HUES6 (cell line): ENCODE measurements around the gene SKIC8.

Experiments
- H3K27ac ChIP-seq: 2 replicates; pipeline ENCODE4 v1.7.0; 2013; ENCODE audit warnings: low read depth, mild to moderate bottlenecking, low read length, inconsistent platforms
- H3K27me3 ChIP-seq: 2 replicates; pipeline ENCODE4 v1.6.1; 2013; ENCODE audit warnings: low read length; ENCODE audit not compliant: control insufficient read depth, insufficient read depth
- H3K36me3 ChIP-seq: 2 replicates; pipeline ENCODE4 v1.6.1; 2013; ENCODE audit warnings: low read length; ENCODE audit not compliant: control insufficient read depth, insufficient read depth
- H3K4me1 ChIP-seq: 2 replicates; pipeline ENCODE4 v1.6.1; 2013; ENCODE audit warnings: low read length; ENCODE audit not compliant: control insufficient read depth, insufficient read depth
- H3K4me3 ChIP-seq: 2 replicates; pipeline ENCODE4 v1.5.1; 2013; ENCODE audit warnings: low read depth, low read length
- H3K9ac ChIP-seq: one replicate; pipeline ENCODE4 v1.6.1; 2013; ENCODE audit warnings: mild to moderate bottlenecking, low read length
- H3K9me3 ChIP-seq: 2 replicates; pipeline ENCODE4 v1.6.1; 2013; ENCODE audit warnings: low read depth, low read length; ENCODE audit not compliant: control insufficient read depth, insufficient read depth

SKIC8 gene

DNA sequence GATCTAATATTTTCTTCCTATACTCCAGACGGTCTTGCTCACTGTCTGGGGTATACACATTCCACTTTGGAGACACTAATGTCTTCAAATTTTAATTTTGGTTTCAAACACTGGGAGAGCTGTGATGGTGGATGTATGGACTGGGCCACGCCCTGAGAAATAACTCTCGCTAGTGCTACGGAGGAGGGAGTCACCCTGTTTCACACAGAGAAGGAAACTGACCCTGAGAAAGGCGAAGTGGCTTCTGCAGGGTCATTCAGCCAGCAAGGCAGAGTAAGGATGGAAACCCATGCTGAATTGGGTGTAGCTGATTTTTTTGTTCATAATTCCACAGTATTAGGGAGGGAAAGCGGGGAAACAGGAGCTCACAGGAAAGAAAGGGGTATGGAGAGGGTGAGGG is 8.6 kb upstream of the SKIC8 start:
- no peak overlapping the region for H3K27ac ChIP-seq
- H3K9ac ChIP-seq = peak overlapping the region; percentile 41

DNA sequence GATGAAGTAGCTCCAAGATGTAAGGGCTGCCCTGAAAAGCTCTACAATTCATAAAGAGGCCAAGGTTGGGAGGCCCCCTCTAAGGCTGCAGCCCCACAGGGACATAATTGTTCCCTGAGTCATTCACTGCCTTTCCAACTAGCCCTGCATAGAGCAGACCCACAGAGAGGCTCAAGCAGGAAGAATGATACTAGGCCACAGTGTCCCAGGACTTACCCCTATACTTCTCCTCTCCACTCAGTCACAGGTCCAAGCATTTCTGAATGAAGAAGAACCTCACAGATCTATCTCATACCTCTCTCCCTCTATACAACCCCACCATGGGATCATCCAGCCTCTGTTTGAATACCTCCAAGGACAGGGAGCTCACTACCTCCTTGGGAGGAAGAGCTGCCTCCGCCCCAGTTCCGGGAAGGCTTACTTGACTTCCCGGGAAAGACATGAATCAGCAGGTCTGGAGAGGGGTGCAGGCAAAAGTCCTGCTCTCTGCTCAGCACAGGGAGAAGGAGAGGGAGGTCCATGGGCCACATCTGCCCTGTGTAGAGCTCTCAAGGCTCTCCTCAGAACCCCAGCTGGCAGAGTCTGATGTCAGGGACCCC is 6.9 kb upstream of the SKIC8 start:
- peaks cover 14% of the 10 kb centered on the region for H3K4me1 ChIP-seq
- H3K27me3 ChIP-seq = no peaks in the 10 kb centered on the region
- no peaks in the 10 kb centered on the region for H3K9me3 ChIP-seq
- H3K4me3 ChIP-seq = no peak overlapping the region
- no peaks in the 10 kb centered on the region for H3K36me3 ChIP-seq
- H3K27ac ChIP-seq = no peak overlapping the region
- H3K9ac ChIP-seq = no peak overlapping the region

More for the DNA sequence above, 8.6 kb upstream of the SKIC8 start:
- Histone ChIP-seq H3K9me3 (no peaks in the 10 kb centered on the region), H3K4me1 (peaks cover 23% of the 10 kb centered on the region), H3K36me3 (no peaks in the 10 kb centered on the region), H3K27me3 (no peaks in the 10 kb centered on the region), H3K4me3 (no peak overlapping the region)

DNA sequence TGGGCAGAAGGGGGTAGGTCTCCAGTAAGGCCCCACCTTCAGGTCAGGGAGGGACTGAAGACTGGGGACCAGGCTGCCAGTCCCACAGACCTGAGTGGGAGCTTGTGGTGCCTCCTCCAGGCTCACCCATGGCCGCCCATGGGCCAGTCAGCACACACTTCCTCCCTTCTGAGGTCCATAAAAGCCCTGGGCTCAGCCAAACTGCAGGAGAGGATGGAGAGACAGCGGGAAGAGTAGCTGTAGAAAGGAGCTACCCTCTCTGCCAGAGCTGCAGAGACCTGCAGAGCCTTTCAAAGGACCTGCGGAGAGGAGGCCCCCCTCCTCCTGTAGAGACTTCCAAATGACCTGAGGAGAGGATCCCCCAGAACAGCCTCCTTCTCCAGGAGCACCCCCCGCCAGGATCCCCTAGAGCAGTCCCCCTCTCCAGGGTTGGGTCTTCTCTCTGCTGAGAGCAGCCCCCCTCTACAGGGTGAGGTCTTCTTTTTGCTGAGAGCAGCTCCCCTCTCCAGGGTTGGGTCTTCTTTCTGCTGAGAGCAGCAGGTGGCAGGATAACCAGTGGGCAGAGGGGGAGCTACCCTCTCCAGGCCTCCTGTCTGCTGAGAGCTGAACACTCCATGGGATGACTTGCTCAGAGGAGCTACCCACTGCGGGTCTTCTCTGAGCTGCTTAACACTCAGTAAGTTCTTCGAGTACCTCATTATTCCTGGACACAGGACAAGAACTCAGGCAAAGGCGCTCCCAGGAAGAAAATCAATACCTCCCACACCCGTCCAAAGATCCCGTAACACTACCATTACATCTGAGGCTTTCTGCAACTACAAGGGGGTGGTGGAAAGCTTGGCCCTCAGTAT is 5.0 kb upstream of the SKIC8 start:
- Histone ChIP-seq H3K4me3 (peak overlapping the region; percentile 38; the same call in 1 of the 2 replicates), H3K36me3 (no peaks in the 10 kb centered on the region), H3K9me3 (no peaks in the 10 kb centered on the region), H3K9ac (peak overlapping the region; percentile 32), H3K27ac (no peak overlapping the region), H3K27me3 (no peaks in the 10 kb centered on the region), H3K4me1 (peaks cover 14% of the 10 kb centered on the region)

GRCh38 chr15:78302579-78303312 is 3.3 kb upstream of the SKIC8 start:
- Histone ChIP-seq H3K4me1 (peaks cover 14% of the 10 kb centered on the region), H3K36me3 (no peaks in the 10 kb centered on the region), H3K4me3 (no peak overlapping the region), H3K27me3 (no peaks in the 10 kb centered on the region), H3K27ac (no peak overlapping the region), H3K9me3 (no peaks in the 10 kb centered on the region), H3K9ac (no peak overlapping the region)

DNA sequence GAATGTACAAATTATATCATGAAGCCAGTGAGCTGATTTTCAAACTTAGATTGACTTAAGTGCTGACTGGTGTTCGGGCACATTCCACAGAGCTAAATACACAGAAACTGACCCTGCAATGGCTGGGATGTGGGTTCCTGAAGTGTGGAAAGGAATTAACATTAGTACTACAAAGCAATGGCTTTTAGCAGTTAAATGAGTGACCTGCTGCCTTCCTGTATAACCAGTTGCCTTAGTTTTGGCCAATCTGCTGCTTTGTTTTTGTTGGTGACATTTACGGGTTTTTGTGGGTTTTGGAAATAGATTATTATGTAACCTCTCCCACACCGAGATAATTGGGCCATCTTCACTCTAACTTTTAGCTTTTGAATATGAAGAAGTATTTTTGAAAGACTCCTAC is 2.4 kb upstream of the SKIC8 start:
- Histone ChIP-seq H3K27me3 (no peaks in the 10 kb centered on the region), H3K4me3 (no peak overlapping the region), H3K9me3 (no peaks in the 10 kb centered on the region), H3K27ac (no peak overlapping the region), H3K9ac (no peak overlapping the region), H3K4me1 (peaks cover 14% of the 10 kb centered on the region), H3K36me3 (no peaks in the 10 kb centered on the region)

DNA sequence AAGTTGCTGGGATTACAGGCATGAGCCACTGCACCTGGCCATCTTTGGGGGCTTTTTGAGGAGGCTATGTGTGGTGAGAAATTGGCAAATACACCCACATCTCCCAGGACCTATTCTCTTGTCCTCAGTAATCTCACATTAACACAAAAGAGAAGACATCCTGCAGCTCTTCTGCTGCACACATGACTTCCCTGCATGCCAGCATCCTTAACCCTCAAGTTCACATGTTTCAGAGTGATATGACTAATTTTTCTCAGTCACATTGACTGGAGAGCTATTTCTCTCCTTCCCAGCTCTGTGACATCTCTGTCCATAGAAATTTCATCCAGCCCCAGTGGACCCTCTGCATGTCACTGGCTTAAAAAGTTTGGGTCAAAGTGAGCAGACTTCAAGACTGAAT is 1.9 kb upstream of the SKIC8 start:
- Histone ChIP-seq H3K27me3 (no peaks in the 10 kb centered on the region), H3K9ac (no peak overlapping the region), H3K4me1 (peaks cover 14% of the 10 kb centered on the region), H3K36me3 (no peaks in the 10 kb centered on the region), H3K4me3 (no peak overlapping the region), H3K9me3 (no peaks in the 10 kb centered on the region), H3K27ac (no peak overlapping the region)

DNA sequence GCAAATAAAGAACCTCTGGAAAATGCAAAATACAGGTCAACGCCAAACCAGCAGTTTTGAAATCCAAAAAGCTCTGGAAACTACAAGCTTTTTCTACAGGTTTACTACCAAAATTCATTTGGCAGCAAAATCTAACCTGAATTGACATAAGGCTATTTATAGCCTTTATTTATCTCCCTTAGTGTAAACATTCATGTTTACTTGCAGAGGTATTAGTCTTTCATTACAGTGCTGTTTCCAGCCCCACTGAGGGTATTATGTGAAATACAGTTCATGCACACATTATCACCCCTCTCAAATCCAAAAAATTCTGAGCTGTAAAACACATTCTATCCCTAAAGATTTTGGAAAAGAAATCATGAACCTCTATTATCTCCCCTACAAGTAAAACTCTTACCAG is 7.2 kb downstream of the SKIC8 start:
- no peaks in the 10 kb centered on the region for H3K4me1 ChIP-seq
- H3K36me3 ChIP-seq = peaks cover 55% of the 10 kb centered on the region
- H3K4me3 ChIP-seq = no peak overlapping the region
- H3K27me3 ChIP-seq = no peaks in the 10 kb centered on the region
- no peak overlapping the region for H3K9ac ChIP-seq
- H3K9me3 ChIP-seq = no peaks in the 10 kb centered on the region
- H3K27ac ChIP-seq = no peak overlapping the region

- H3K36me3 ChIP-seq = peaks cover 58% of the 10 kb centered on the region
- H3K4me3 ChIP-seq = no peak overlapping the region
- no peak overlapping the region for H3K27ac ChIP-seq
- no peaks in the 10 kb centered on the region for H3K4me1 ChIP-seq
- no peaks in the 10 kb centered on the region for H3K27me3 ChIP-seq
- no peak overlapping the region for H3K9ac ChIP-seq
- no peaks in the 10 kb centered on the region for H3K9me3 ChIP-seq
These were observed 7.7 kb downstream of the SKIC8 start for GRCh38 chr15:78291698-78292097.

DNA sequence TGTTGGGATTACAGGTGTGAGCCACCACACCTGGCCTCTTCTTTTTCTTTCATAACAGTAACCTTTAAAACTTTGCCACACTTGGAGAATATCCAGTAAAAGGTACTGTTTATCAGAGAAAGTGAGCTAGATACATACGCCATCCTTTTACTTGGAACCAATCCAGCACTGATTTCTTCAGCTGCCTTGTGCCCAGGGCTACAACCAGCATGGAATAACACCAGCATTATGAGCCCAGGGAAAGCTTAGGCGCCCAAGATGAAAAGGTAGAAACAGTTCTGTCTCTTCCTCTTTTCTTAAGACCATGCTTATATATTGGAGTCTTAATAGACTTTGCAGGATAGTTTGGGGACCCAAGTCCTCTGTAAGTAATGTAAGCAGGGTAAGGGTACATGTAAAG is 8.4 kb downstream of the SKIC8 start:
- no peaks in the 10 kb centered on the region for H3K27me3 ChIP-seq

GRCh38 chr15:78290222-78290621 is 9.2 kb downstream of the SKIC8 start:
- Histone ChIP-seq H3K9me3 (no peaks in the 10 kb centered on the region), H3K9ac (no peak overlapping the region), H3K4me1 (no peaks in the 10 kb centered on the region), H3K4me3 (no peak overlapping the region), H3K27me3 (no peaks in the 10 kb centered on the region), H3K36me3 (peaks cover 65% of the 10 kb centered on the region), H3K27ac (no peak overlapping the region)

More for the DNA sequence above, 8.4 kb downstream of the SKIC8 start:
- no peak overlapping the region for H3K9ac ChIP-seq
- H3K4me1 ChIP-seq = no peaks in the 10 kb centered on the region
- no peak overlapping the region for H3K4me3 ChIP-seq
- no peaks in the 10 kb centered on the region for H3K9me3 ChIP-seq
- H3K27ac ChIP-seq = no peak overlapping the region
- H3K36me3 ChIP-seq = peaks cover 58% of the 10 kb centered on the region

DNA sequence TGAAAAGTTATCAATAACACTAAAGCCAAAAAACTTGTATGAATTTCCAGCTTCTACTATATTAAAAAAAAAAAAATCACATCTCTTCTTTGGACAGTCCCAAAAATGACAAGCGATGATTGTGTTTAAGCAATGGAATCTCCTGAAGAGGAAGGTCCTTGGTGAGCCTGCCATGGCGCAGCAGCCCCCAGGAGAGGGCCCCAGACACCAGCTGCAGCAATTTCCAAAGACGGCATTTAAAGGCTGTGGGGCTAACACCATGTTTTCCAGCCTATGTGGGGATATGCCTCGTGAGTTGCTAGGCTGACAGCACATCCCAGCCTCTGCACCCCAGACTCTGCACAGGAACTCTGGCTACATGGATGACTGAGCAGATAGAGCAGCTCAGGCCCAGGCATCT is 14.7 kb downstream of the SKIC8 start:
- H3K4me3 ChIP-seq = no peak overlapping the region
- H3K36me3 ChIP-seq = peaks cover 76% of the 10 kb centered on the region

More for the DNA sequence above, 14.7 kb downstream of the SKIC8 start:
- H3K9ac ChIP-seq = no peak overlapping the region
- no peaks in the 10 kb centered on the region for H3K9me3 ChIP-seq
- no peaks in the 10 kb centered on the region for H3K4me1 ChIP-seq
- no peaks in the 10 kb centered on the region for H3K27me3 ChIP-seq
- no peak overlapping the region for H3K27ac ChIP-seq
